ENCODE results near the gene CYP2C9.

Gene CYP2C9

GRCh38 chr10:95035332-95036295, 97.2 kb downstream of the CYP2C9 start:
- H3K27ac ChIP-seq (ENCODE audit: low read length), result no peak overlapping the region
- no peaks in the 10 kb centered on the region for H3K36me3 ChIP-seq (ENCODE audit: control insufficient read depth, insufficient read depth, low read length)
- H3K4me1 ChIP-seq (ENCODE audit: control insufficient read depth, insufficient read depth, low read length), result no peaks in the 10 kb centered on the region
- DNase-seq (ENCODE audit: low read depth, low spot score), result no peak
- no CpG with 5 or more reads among the region's 4 CpGs for WGBS (ENCODE audit: insufficient coverage, insufficient read length)
- no peaks in the 10 kb centered on the region for H3K9me3 ChIP-seq (ENCODE audit: control insufficient read depth, insufficient read depth, low read length)
- H3K27me3 ChIP-seq (ENCODE audit: control insufficient read depth, insufficient read depth, low read length), result no peaks in the 10 kb centered on the region
- no peak overlapping the region for H3K4me3 ChIP-seq (ENCODE audit: low read length)

GRCh38 chr10:95039281-95039680, 100.8 kb downstream of the CYP2C9 start:
- Histone ChIP-seq H3K36me3 (ENCODE audit: control insufficient read depth, insufficient read depth, low read length) (no peaks in the 10 kb centered on the region), H3K4me3 (ENCODE audit: low read length) (no peak overlapping the region), H3K27ac (ENCODE audit: low read length) (no peak overlapping the region), H3K27me3 (ENCODE audit: control insufficient read depth, insufficient read depth, low read length) (no peaks in the 10 kb centered on the region), H3K9me3 (ENCODE audit: control insufficient read depth, insufficient read depth, low read length) (no peaks in the 10 kb centered on the region), H3K4me1 (ENCODE audit: control insufficient read depth, insufficient read depth, low read length) (no peaks in the 10 kb centered on the region)
- WGBS (ENCODE audit: insufficient coverage, insufficient read length), result no CpG with 5 or more reads among the region's 2 CpGs
- no peak for DNase-seq (ENCODE audit: low read depth, low spot score)

Data from iPS DF 6.9 (cell line).